H9 (cell line): ENCODE results near the gene NFATC1. TPM values are rescaled to one million over a fixed set of nuclear protein-coding genes. Genes with fewer than 3 reads are reported as not detected.

Experiments
- DNase-seq: peaks from one replicate; pipeline ENCODE4 v3.0.0-alpha.2; 2017
- H2AFZ ChIP-seq: one replicate; pipeline ENCODE4 v1.6.1; 2013; ENCODE audit warnings: mild to moderate bottlenecking, low read length, control low read depth, moderate library complexity
- H2AK5ac ChIP-seq: 2 replicates; pipeline ENCODE4 v1.6.1; 2013; ENCODE audit warnings: low read length, control low read depth, mixed read lengths; ENCODE audit not compliant: insufficient read length
- H2BK120ac ChIP-seq: one replicate; pipeline ENCODE4 v1.6.1; 2013; ENCODE audit warnings: low read depth, mild to moderate bottlenecking, low read length, control low read depth, inconsistent platforms; ENCODE audit not compliant: poor library complexity, severe bottlenecking
- H2BK12ac ChIP-seq: 2 replicates; pipeline ENCODE4 v1.6.1; 2013; ENCODE audit warnings: low read length, control low read depth, mixed read lengths, low read depth; ENCODE audit not compliant: insufficient read length
- H2BK15ac ChIP-seq: 2 replicates; pipeline ENCODE4 v1.6.1; 2013; ENCODE audit warnings: low read depth, low read length, control low read depth
- H2BK20ac ChIP-seq: one replicate; pipeline ENCODE4 v1.6.1; 2013; ENCODE audit warnings: low read depth, mild to moderate bottlenecking, low read length, control low read depth, inconsistent platforms; ENCODE audit not compliant: poor library complexity, severe bottlenecking
- H2BK5ac ChIP-seq: 2 replicates; pipeline ENCODE4 v1.6.1; 2013; ENCODE audit warnings: low read length, control low read depth, mixed read lengths; ENCODE audit not compliant: insufficient read length
- H3K14ac ChIP-seq: 2 replicates; pipeline ENCODE4 v1.6.1; 2013; ENCODE audit warnings: low read length, control low read depth; ENCODE audit not compliant: insufficient read depth
- H3K18ac ChIP-seq: 2 replicates; pipeline ENCODE4 v1.6.1; 2013; ENCODE audit warnings: low read depth, mild to moderate bottlenecking, mixed read lengths, low read length, control low read depth; ENCODE audit not compliant: insufficient read length
- H3K23ac ChIP-seq: 2 replicates; pipeline ENCODE4 v1.6.1; 2013; ENCODE audit warnings: low read length, control low read depth, mixed read lengths, low read depth; ENCODE audit not compliant: insufficient read length
- H3K23me2 ChIP-seq: 2 replicates; pipeline ENCODE4 v1.6.1; 2013; ENCODE audit warnings: low read depth, mild to moderate bottlenecking, mixed read lengths, low read length, control low read depth; ENCODE audit not compliant: insufficient read length, poor library complexity, severe bottlenecking
- H3K27ac ChIP-seq: 2 replicates; pipeline ENCODE4 v1.5.1; 2013; ENCODE audit warnings: low read length, control low read depth, mixed read lengths, low read depth; ENCODE audit not compliant: insufficient read length
- H3K27me3 ChIP-seq: 2 replicates; pipeline ENCODE4 v1.6.1; 2013; ENCODE audit warnings: low read length, control low read depth, inconsistent platforms; ENCODE audit not compliant: insufficient read depth
- H3K4ac ChIP-seq: 2 replicates; pipeline ENCODE4 v1.6.1; 2013; ENCODE audit warnings: low read depth, mild to moderate bottlenecking, control low read depth, inconsistent platforms, low read length, moderate library complexity
- H3K4me1 ChIP-seq: 2 replicates; pipeline ENCODE4 v1.6.1; 2013; ENCODE audit warnings: low read length, control low read depth, inconsistent platforms; ENCODE audit not compliant: insufficient read depth
- H3K4me2 ChIP-seq: 2 replicates; pipeline ENCODE4 v1.6.1; 2013; ENCODE audit warnings: low read length, control low read depth, mixed read lengths; ENCODE audit not compliant: insufficient read length, insufficient read depth
- H3K56ac ChIP-seq: 2 replicates; pipeline ENCODE4 v1.6.1; 2013; ENCODE audit warnings: low read depth, mild to moderate bottlenecking, mixed read lengths, low read length, control low read depth; ENCODE audit not compliant: insufficient read length
- H3K79me1 ChIP-seq: 2 replicates; pipeline ENCODE4 v1.6.1; 2013; ENCODE audit warnings: low read depth, mild to moderate bottlenecking, moderate library complexity, low read length, control low read depth, inconsistent platforms; ENCODE audit not compliant: insufficient read depth, poor library complexity, severe bottlenecking
- H3K79me2 ChIP-seq: 2 replicates; pipeline ENCODE4 v1.6.1; 2013; ENCODE audit warnings: low read length, control low read depth, inconsistent platforms; ENCODE audit not compliant: insufficient read depth
- H3K9ac ChIP-seq: 2 replicates; pipeline ENCODE4 v1.6.1; 2013; ENCODE audit warnings: low read length, control low read depth, mixed read lengths; ENCODE audit not compliant: insufficient read length; ENCODE audit errors: extremely low read depth
- H3K9me3 ChIP-seq: one replicate; pipeline ENCODE4 v1.6.1; 2013; ENCODE audit warnings: low read depth, low read length, inconsistent platforms; ENCODE audit not compliant: control insufficient read depth
- H3T11ph ChIP-seq: one replicate; pipeline ENCODE4 v1.6.1; 2013; ENCODE audit warnings: mild to moderate bottlenecking, low read length, control low read depth, inconsistent platforms
- H4K20me1 ChIP-seq: one replicate; pipeline ENCODE4 v1.6.1; 2013; ENCODE audit not compliant: control insufficient read depth, insufficient read length, insufficient read depth
- H4K5ac ChIP-seq: 2 replicates; pipeline ENCODE4 v1.6.1; 2013; ENCODE audit warnings: low read depth, mild to moderate bottlenecking, mixed read lengths, low read length, control low read depth; ENCODE audit not compliant: insufficient read length
- H4K8ac ChIP-seq: replicated peaks from 2 replicates; pipeline ENCODE4 v1.6.1; 2013; ENCODE audit warnings: low read length, control low read depth, mixed read lengths, low read depth; ENCODE audit not compliant: insufficient read length
- H4K91ac ChIP-seq: 2 replicates; pipeline ENCODE4 v1.6.1; 2013; ENCODE audit warnings: low read depth, mild to moderate bottlenecking, moderate library complexity, mixed read lengths, low read length, control low read depth; ENCODE audit not compliant: insufficient read length
- H3K27ac Mint-ChIP-seq, 3 experiments: 2 replicates in 2 of 3; 3 replicates in 1 of 3; pipeline ENCODE4 v1.8.0; 2020 to 2021; ENCODE audit warnings: mixed read lengths in 3 of 3, mild to moderate bottlenecking in 1 of 3, moderate library complexity in 1 of 3
- H3K27me3 Mint-ChIP-seq: 2 replicates; pipeline ENCODE4 v1.8.0; 2021; ENCODE audit warnings: low read depth, mild to moderate bottlenecking, moderate library complexity, mixed read lengths
- H3K36me3 Mint-ChIP-seq, 3 experiments: 2 replicates in 2 of 3; 3 replicates in 1 of 3; pipeline ENCODE4 v1.8.0; 2020 to 2021; ENCODE audit warnings: low read depth in 3 of 3, mixed read lengths in 3 of 3; ENCODE audit not compliant: insufficient read depth in 1 of 3
- H3K4me1 Mint-ChIP-seq, 2 experiments: 2 replicates each; pipeline ENCODE4 v1.8.0; 2020; ENCODE audit warnings: mixed read lengths in 2 of 2
- H3K4me3 Mint-ChIP-seq, 2 experiments: 2 replicates in 1 of 2; 3 replicates in 1 of 2; pipeline ENCODE4 v1.8.0; 2020 to 2021; ENCODE audit warnings: mild to moderate bottlenecking in 2 of 2, mixed read lengths in 2 of 2, moderate library complexity in 1 of 2
- H3K9me3 Mint-ChIP-seq, 2 experiments: 2 replicates in 1 of 2; 3 replicates in 1 of 2; pipeline ENCODE4 v1.8.0; 2020; ENCODE audit warnings: mild to moderate bottlenecking in 2 of 2, mixed read lengths in 2 of 2, moderate library complexity in 1 of 2
- CTCF ChIP-seq: fragments of 200-600 bp; sonication (generic); conservative IDR thresholded peaks from 3 replicates; pipeline ENCODE4 v1.8.0; 2021; ENCODE audit warnings: antibody characterized with exemption, mild to moderate bottlenecking
- WGBS: extraction: QIAGEN DNeasy Blood & Tissue Kit; methylation state at CpG from one replicate; pipeline ENCODE4 v1.1.7; 2013; ENCODE audit warnings: missing lambda C conversion rate, low lambda C conversion rate, mixed read lengths; ENCODE audit not compliant: insufficient read length; ENCODE audit errors: extremely low coverage; 5-methylcytosine and 5-hydroxymethylcytosine counted together
- total RNA-seq: library from RNA; stranded (reverse); gene quantifications from 2 replicates; pipeline ENCODE4 v1.2.1, GENCODE V29; 2021

Gene NFATC1
- total RNA-seq, 1 experiment from 2014 or later, result 5.5 TPM

GRCh38 chr18:79493801-79494211 is 98.1 kb downstream of the NFATC1 start:
- Histone ChIP-seq H3K4ac (no peak overlapping the region), H3K9me3 (peaks cover 7% of the 10 kb centered on the region), H3K18ac (no peak overlapping the region), H3K23me2 (no peaks in the 10 kb centered on the region), H2AFZ (no peak overlapping the region), H3K56ac (no peak overlapping the region), H4K8ac (no peak overlapping the region), H2BK120ac (no peak overlapping the region), H3K27ac (no peak overlapping the region), H3K23ac (no peak overlapping the region), H3K4me1 (no peaks in the 10 kb centered on the region), H3K79me2 (no peaks in the 10 kb centered on the region), H2BK20ac (no peak overlapping the region), H4K91ac (no peak overlapping the region), H3K14ac (no peak overlapping the region), H3T11ph (no peak overlapping the region), H3K27me3 (no peaks in the 10 kb centered on the region), H4K5ac (no peak overlapping the region), H3K79me1 (no peaks in the 10 kb centered on the region), H3K9ac (no peak overlapping the region), H2BK5ac (no peak overlapping the region), H3K4me2 (no peak overlapping the region), H2BK12ac (no peak overlapping the region), H2BK15ac (no peak overlapping the region), H2AK5ac (no peak overlapping the region), H4K20me1 (no peaks in the 10 kb centered on the region)
- Mint-ChIP-seq H3K4me1 (no peaks in the 10 kb centered on the region), H3K9me3 (peaks cover 13 to 14% of the 10 kb centered on the region in 2 experiments), H3K4me3 (no peak overlapping the region), H3K27ac (no peak overlapping the region), H3K27me3 (no peaks in the 10 kb centered on the region; the same call in 1 of the 2 replicates), H3K36me3 (peaks cover 3 to 9% (median 3%) of the 10 kb centered on the region in 3 experiments; a peak in 3 of 7 replicates)
- WGBS, result no CpG with 5 or more reads among the region's 41 CpGs
- no peak for TF ChIP-seq CTCF
- no peak for DNase-seq
